Measurements from ENCODE around the gene GPR101.
"Not testable (repeated sequence)": the region's sequence is repeated elsewhere in the genome, so short reads cannot be mapped to it uniquely, and the experiment has no call there.

The GPR101 gene

GRCh38 chrX:137025930-137026329, 7.9 kb downstream of the GPR101 start:
- no peak for DNase-seq

GRCh38 chrX:137000236-137000635, 33.6 kb downstream of the GPR101 start:
- not testable (repeated sequence) for DNase-seq

GRCh38 chrX:136999024-136999423, 34.8 kb downstream of the GPR101 start:
- DNase-seq: no peak

All from hematopoietic multipotent progenitor cell treated with erythropoietin and hydrocortisone succinate and interleukin-3 and kit ligand, for 6 days (in vitro differentiated cells).